Amygdala (tissue), 56 donors: ENCODE results near the gene GNAZ.
"Not testable (repeated sequence)": the region's sequence is repeated elsewhere in the genome, so short reads cannot be mapped to it uniquely, and the experiment has no call there.

ENCODE experiments used
- DNase-seq, 56 donors: peaks; one replicate each; lab custom pipeline; 2025; lab: John Stamatoyannopoulos, UW

Gene GNAZ

GRCh38 chr22:23042179-23042578, 28.1 kb upstream of the GNAZ start:
- no peak for DNase-seq

GRCh38 chr22:23044570-23044969, 25.7 kb upstream of the GNAZ start:
- no peak for DNase-seq

- DNase-seq, result no peak
Measured at GRCh38 chr22:23045461-23045860, 24.9 kb upstream of the GNAZ start.

GRCh38 chr22:23047265-23047664, 23.1 kb upstream of the GNAZ start:
- no peak for DNase-seq

GRCh38 chr22:23047742-23048141, 22.6 kb upstream of the GNAZ start:
- no peak for DNase-seq

GRCh38 chr22:23050546-23050945, 19.8 kb upstream of the GNAZ start:
- DNase-seq, result not testable (repeated sequence)

- DNase-seq, result no peak
Measured at GRCh38 chr22:23053051-23053707, 17.1 kb upstream of the GNAZ start.

GRCh38 chr22:23053912-23054530, 16.3 kb upstream of the GNAZ start:
- no peak for DNase-seq

- DNase-seq, result no peak
Measured at GRCh38 chr22:23054531-23055257, 15.6 kb upstream of the GNAZ start.

- DNase-seq, result no peak
Measured at GRCh38 chr22:23055449-23056179, 14.7 kb upstream of the GNAZ start.

- no peak for DNase-seq
Measured at GRCh38 chr22:23057331-23057730, 13.0 kb upstream of the GNAZ start.

GRCh38 chr22:23058063-23058462, 12.3 kb upstream of the GNAZ start:
- DNase-seq, result no peak

- DNase-seq, result no peak
Measured at GRCh38 chr22:23058481-23059283, 11.6 kb upstream of the GNAZ start.

- DNase-seq, result no peak
Measured at GRCh38 chr22:23059284-23059948, 10.9 kb upstream of the GNAZ start.

GRCh38 chr22:23060612-23061400, 9.5 kb upstream of the GNAZ start:
- DNase-seq, result no peak

- no peak for DNase-seq
Measured at GRCh38 chr22:23061471-23062280, 8.6 kb upstream of the GNAZ start.

GRCh38 chr22:23062616-23063538, 7.4 kb upstream of the GNAZ start:
- no peak for DNase-seq
